ENCODE results near the gene ZNF576.
"Not testable (repeated sequence)": the region's sequence is repeated elsewhere in the genome, so short reads cannot be mapped to it uniquely, and the experiment has no call there.

Gene ZNF576

GRCh38 chr19:43574424-43575155 is 21.8 kb upstream of the ZNF576 start:
- in situ Hi-C loops (cut with MboI; ENCODE audit: low sequenced_read_pairs) = no loop called here

GRCh38 chr19:43575156-43575950 is 21.0 kb upstream of the ZNF576 start, which contains the start of the genes PINLYP and XRCC1:
TSS of gene PINLYP (plus strand) at chr19:43575801. CDS start at chr19:43577192, 1,391 bp downstream.
TSS of gene XRCC1 (minus strand) at chr19:43575527. CDS start at chr19:43575458, 69 bp downstream.
- in situ Hi-C loops (cut with MboI; ENCODE audit: low sequenced_read_pairs) = no loop called here

- in situ Hi-C loops (cut with MboI; ENCODE audit: low sequenced_read_pairs) = no loop called here
Observed at GRCh38 chr19:43575955-43576878, 20.2 kb upstream of the ZNF576 start.

GRCh38 chr19:43578787-43579186 is 17.6 kb upstream of the ZNF576 start:
- in situ Hi-C loops (cut with MboI; ENCODE audit: low sequenced_read_pairs) = no loop called here

GRCh38 chr19:43581467-43581866 is 14.9 kb upstream of the ZNF576 start:
- in situ Hi-C loops (cut with MboI; ENCODE audit: low sequenced_read_pairs) = no loop called here

- in situ Hi-C loops (cut with MboI; ENCODE audit: low sequenced_read_pairs) = no loop called here
Observed at GRCh38 chr19:43582495-43582894, 13.9 kb upstream of the ZNF576 start.

GRCh38 chr19:43584484-43584883 is 11.9 kb upstream of the ZNF576 start:
- in situ Hi-C loops (cut with MboI; ENCODE audit: low sequenced_read_pairs) = no loop called here

- in situ Hi-C loops (cut with MboI; ENCODE audit: low sequenced_read_pairs) = no loop called here
Observed at GRCh38 chr19:43586346-43586745, 10.0 kb upstream of the ZNF576 start.

GRCh38 chr19:43587029-43587428 is 9.4 kb upstream of the ZNF576 start:
- in situ Hi-C loops (cut with MboI; ENCODE audit: low sequenced_read_pairs) = not testable (repeated sequence)

- in situ Hi-C loops (cut with MboI; ENCODE audit: low sequenced_read_pairs) = no loop called here
Observed at GRCh38 chr19:43589277-43589676, 7.1 kb upstream of the ZNF576 start.

GRCh38 chr19:43589678-43590077 is 6.7 kb upstream of the ZNF576 start:
- in situ Hi-C loops (cut with MboI; ENCODE audit: low sequenced_read_pairs) = no loop called here

- in situ Hi-C loops (cut with MboI; ENCODE audit: low sequenced_read_pairs) = no loop called here
Observed at GRCh38 chr19:43591904-43592772, 4.3 kb upstream of the ZNF576 start.

GRCh38 chr19:43592800-43593350 is 3.5 kb upstream of the ZNF576 start:
- in situ Hi-C loops (cut with MboI; ENCODE audit: low sequenced_read_pairs) = no loop called here

- in situ Hi-C loops (cut with MboI; ENCODE audit: low sequenced_read_pairs) = no loop called here
Observed at GRCh38 chr19:43594081-43594697, 2.2 kb upstream of the ZNF576 start.

GRCh38 chr19:43594710-43595604 is 1.4 kb upstream of the ZNF576 start:
- in situ Hi-C loops (cut with MboI; ENCODE audit: low sequenced_read_pairs) = no loop called here

- in situ Hi-C loops (cut with MboI; ENCODE audit: low sequenced_read_pairs) = no loop called here
Observed at GRCh38 chr19:43595605-43595998, 793 bp upstream of the ZNF576 start.

GRCh38 chr19:43596842-43597461 is 557 bp downstream of the ZNF576 start:
- in situ Hi-C loops (cut with MboI; ENCODE audit: low sequenced_read_pairs) = no loop called here

GRCh38 chr19:43597876-43598275 is 1.5 kb downstream of the ZNF576 start:
- in situ Hi-C loops (cut with MboI; ENCODE audit: low sequenced_read_pairs) = no loop called here

All from HL-60/S4 treated with retinoic acid at 250 ng/mL for 4 days and 3 days (cell line).